ENCODE results near the gene CDK15.

- TF ChIP-seq CTCF (IDR thresholded peaks at IDR 0.05) (no peak), POLR2A (IDR thresholded peaks at IDR 0.05) (no peak), POLR2AphosphoS5 (IDR thresholded peaks at IDR 0.05) (no peak)
Observed at GRCh38 chr2:201828220-201828619, 21.9 kb downstream of the CDK15 start.

All from gastroesophageal sphincter (tissue), 3 donors.